HUES64 (cell line): ENCODE measurements around the gene ADARB2.

Experiments
- H3K27ac ChIP-seq: 2 replicates; pipeline ENCODE4 v1.7.0; 2013; ENCODE audit warnings: low read depth, low read length, inconsistent platforms
- H3K27me3 ChIP-seq: 2 replicates; pipeline ENCODE4 v1.6.1; 2013; ENCODE audit warnings: mild to moderate bottlenecking, low read length; ENCODE audit not compliant: insufficient read depth
- H3K36me3 ChIP-seq: 2 replicates; pipeline ENCODE4 v1.6.1; 2013; ENCODE audit warnings: mild to moderate bottlenecking, low read length; ENCODE audit not compliant: insufficient read depth
- H3K4me1 ChIP-seq: 2 replicates; pipeline ENCODE4 v1.6.1; 2013; ENCODE audit warnings: mild to moderate bottlenecking, low read length, moderate library complexity; ENCODE audit not compliant: insufficient read depth
- H3K4me3 ChIP-seq: 2 replicates; pipeline ENCODE4 v1.5.1; 2013; ENCODE audit warnings: mild to moderate bottlenecking, low read length, moderate library complexity
- H3K9ac ChIP-seq: 2 replicates; pipeline ENCODE4 v1.6.1; 2013; ENCODE audit warnings: mild to moderate bottlenecking, low read depth, low read length
- H3K9me3 ChIP-seq: 2 replicates; pipeline ENCODE4 v1.6.1; 2013; ENCODE audit warnings: low read depth, low read length; ENCODE audit not compliant: insufficient read depth
- WGBS: fragments of 150-250, 120-280 bp; methylation state at CpG from one replicate; pipeline ENCODE4 v1.1.7; 2013; ENCODE audit warnings: missing lambda C conversion rate; 5-methylcytosine and 5-hydroxymethylcytosine counted together

The ADARB2 gene

GRCh38 chr10:1654247-1654646 is 83.1 kb downstream of the ADARB2 start:
- Histone ChIP-seq H3K36me3 (no peaks in the 10 kb centered on the region), H3K9ac (no peak overlapping the region), H3K4me3 (no peak overlapping the region), H3K9me3 (no peaks in the 10 kb centered on the region), H3K4me1 (no peaks in the 10 kb centered on the region), H3K27me3 (no peaks in the 10 kb centered on the region), H3K27ac (no peak overlapping the region)
- WGBS = 77% methylated on average over 6 of the region's 6 CpGs

GRCh38 chr10:1653321-1653720 is 84.0 kb downstream of the ADARB2 start:
- Histone ChIP-seq H3K9ac (no peak overlapping the region), H3K27me3 (no peaks in the 10 kb centered on the region), H3K9me3 (no peaks in the 10 kb centered on the region), H3K4me1 (no peaks in the 10 kb centered on the region), H3K4me3 (no peak overlapping the region), H3K27ac (no peak overlapping the region), H3K36me3 (no peaks in the 10 kb centered on the region)
- WGBS = 94% methylated on average over 11 of the region's 11 CpGs

- Histone ChIP-seq H3K9ac (no peak overlapping the region), H3K27ac (no peak overlapping the region), H3K9me3 (no peaks in the 10 kb centered on the region), H3K4me3 (no peak overlapping the region), H3K27me3 (no peaks in the 10 kb centered on the region), H3K4me1 (no peaks in the 10 kb centered on the region), H3K36me3 (no peaks in the 10 kb centered on the region)
- WGBS = 90% methylated on average over 8 of the region's 9 CpGs
These were observed 85.2 kb downstream of the ADARB2 start for GRCh38 chr10:1652151-1652550.

- H3K9ac ChIP-seq = no peak overlapping the region
- no peaks in the 10 kb centered on the region for H3K4me1 ChIP-seq
- no peaks in the 10 kb centered on the region for H3K9me3 ChIP-seq
- H3K27me3 ChIP-seq = no peaks in the 10 kb centered on the region
- H3K4me3 ChIP-seq = no peak overlapping the region
- H3K27ac ChIP-seq = no peak overlapping the region
- no peaks in the 10 kb centered on the region for H3K36me3 ChIP-seq
- 91% methylated on average over 20 of the region's 20 CpGs for WGBS
These were observed 85.9 kb downstream of the ADARB2 start for GRCh38 chr10:1651270-1651966.

GRCh38 chr10:1650542-1651269 is 86.6 kb downstream of the ADARB2 start:
- Histone ChIP-seq H3K27me3 (no peaks in the 10 kb centered on the region), H3K9ac (no peak overlapping the region), H3K36me3 (no peaks in the 10 kb centered on the region), H3K4me1 (no peaks in the 10 kb centered on the region), H3K9me3 (no peaks in the 10 kb centered on the region), H3K27ac (no peak overlapping the region), H3K4me3 (no peak overlapping the region)
- 94% methylated on average over 25 of the region's 25 CpGs for WGBS

- H3K27me3 ChIP-seq = no peaks in the 10 kb centered on the region
- H3K4me1 ChIP-seq = no peaks in the 10 kb centered on the region
- no peak overlapping the region for H3K9ac ChIP-seq
- no peaks in the 10 kb centered on the region for H3K36me3 ChIP-seq
- 84% methylated on average over 12 of the region's 12 CpGs for WGBS
- no peak overlapping the region for H3K4me3 ChIP-seq
- H3K27ac ChIP-seq = no peak overlapping the region
- H3K9me3 ChIP-seq = no peaks in the 10 kb centered on the region
These were observed 88.7 kb downstream of the ADARB2 start for GRCh38 chr10:1648648-1649047.

- H3K4me1 ChIP-seq = no peaks in the 10 kb centered on the region
- no peaks in the 10 kb centered on the region for H3K27me3 ChIP-seq
- no peak overlapping the region for H3K27ac ChIP-seq
- 95% methylated on average over 5 of the region's 5 CpGs for WGBS
- no peaks in the 10 kb centered on the region for H3K36me3 ChIP-seq
- no peak overlapping the region for H3K4me3 ChIP-seq
- H3K9ac ChIP-seq = no peak overlapping the region
- no peaks in the 10 kb centered on the region for H3K9me3 ChIP-seq
These were observed 91.0 kb downstream of the ADARB2 start for GRCh38 chr10:1646332-1646731.

GRCh38 chr10:1645896-1646295 is 91.4 kb downstream of the ADARB2 start:
- Histone ChIP-seq H3K27me3 (no peaks in the 10 kb centered on the region), H3K36me3 (no peaks in the 10 kb centered on the region), H3K27ac (no peak overlapping the region), H3K4me1 (no peaks in the 10 kb centered on the region), H3K4me3 (no peak overlapping the region), H3K9ac (no peak overlapping the region), H3K9me3 (no peaks in the 10 kb centered on the region)
- 74% methylated on average over 4 of the region's 4 CpGs for WGBS

- Histone ChIP-seq H3K9ac (no peak overlapping the region), H3K9me3 (no peaks in the 10 kb centered on the region), H3K4me3 (no peak overlapping the region), H3K4me1 (no peaks in the 10 kb centered on the region), H3K27me3 (no peaks in the 10 kb centered on the region), H3K36me3 (no peaks in the 10 kb centered on the region), H3K27ac (no peak overlapping the region)
- WGBS = 88% methylated on average over 15 of the region's 15 CpGs
These were observed 93.1 kb downstream of the ADARB2 start for GRCh38 chr10:1644191-1644711.

GRCh38 chr10:1643908-1644179 is 93.5 kb downstream of the ADARB2 start:
- H3K27me3 ChIP-seq = no peaks in the 10 kb centered on the region
- 86% methylated on average over 9 of the region's 9 CpGs for WGBS
- H3K4me3 ChIP-seq = no peak overlapping the region
- H3K9ac ChIP-seq = no peak overlapping the region
- no peaks in the 10 kb centered on the region for H3K4me1 ChIP-seq
- H3K36me3 ChIP-seq = no peaks in the 10 kb centered on the region
- H3K9me3 ChIP-seq = no peaks in the 10 kb centered on the region
- no peak overlapping the region for H3K27ac ChIP-seq

GRCh38 chr10:1643161-1643907 is 94.0 kb downstream of the ADARB2 start:
- no peak overlapping the region for H3K4me3 ChIP-seq
- 45% methylated on average over 10 of the region's 11 CpGs for WGBS

More at GRCh38 chr10:1643161-1643907, 94.0 kb downstream of the ADARB2 start:
- H3K36me3 ChIP-seq = no peaks in the 10 kb centered on the region
- no peaks in the 10 kb centered on the region for H3K27me3 ChIP-seq
- H3K9ac ChIP-seq = no peak overlapping the region
- no peaks in the 10 kb centered on the region for H3K9me3 ChIP-seq
- H3K27ac ChIP-seq = no peak overlapping the region
- H3K4me1 ChIP-seq = no peaks in the 10 kb centered on the region
